K562 (cell line): Measurements from ENCODE around the gene ARHGAP8. TPM values are rescaled to one million over a fixed set of nuclear protein-coding genes. Genes with fewer than 3 reads are reported as not detected.

Source experiments
- ATAC-seq: fragments of 200-7000 bp; cut with Tn5 transposase; 3 replicates; pipeline ENCODE4 v1.9.1; 2020; ENCODE audit warnings: moderate library complexity
- BruUV-seq: library from RNA; stranded (reverse); fragments of 400-500 nt; replicated peaks from 2 replicates; lab custom pipeline; 2021; lab: Mats Ljungman, UMichigan
- CTCF ChIA-PET: fragments of 300-600 bp; formaldehyde crosslinking; extraction: SDS; loops from one replicate; lab custom pipeline; 2021; ENCODE audit warnings: low intra/inter-chr PET ratio; lab: Yijun Ruan, JAX
- POLR2A ChIA-PET: fragments of 300-600, 350-650 bp; sonication (Branson Sonifier 250); formaldehyde crosslinking; extraction: SDS; loops from one replicate; lab custom pipeline; 2021; ENCODE audit warnings: antibody characterized with exemption, inconsistent platforms; lab: Yijun Ruan, JAX
- DNase-seq, 4 experiments: peaks; one replicate each; pipeline versions ENCODE4 v3.0.0 to v3.0.0-alpha.2; 2011 to 2018; ENCODE audit warnings: low spot score in 3 of 4, mixed read lengths in 3 of 4; ENCODE audit errors: extremely low read depth in 1 of 4
- FAIRE-seq: peaks from 2 replicates; lab custom pipeline; 2011; peaks lifted over from hg19 to GRCh38; lab: Jason Lieb, UNC
- H2AFZ ChIP-seq: 2 replicates; pipeline ENCODE4 v1.6.0; 2011; ENCODE audit warnings: low read depth, low read length, control low read depth, inconsistent platforms
- H3K27ac ChIP-seq: fragments of 200-600 bp; 3 replicates; pipeline ENCODE4 v1.8.0; 2011; ENCODE audit warnings: low read depth, mild to moderate bottlenecking, control low read depth, inconsistent platforms, low read length, moderate library complexity, mixed read lengths; ENCODE audit errors: extremely low read depth
- H3K27me3 ChIP-seq, 2 experiments: fragments of 300-600 bp in 1 of 2; 2 replicates in 1 of 2; 3 replicates in 1 of 2; pipeline versions ENCODE4 v1.6.0 to v1.8.0; 2011; ENCODE audit warnings: inconsistent platforms in 2 of 2, low read length in 2 of 2, mild to moderate bottlenecking in 1 of 2, mixed read lengths in 1 of 2, moderate library complexity in 1 of 2; ENCODE audit not compliant: control insufficient read depth in 2 of 2, insufficient read depth in 2 of 2
- H3K36me3 ChIP-seq: fragments of 300-600 bp; 3 replicates; pipeline ENCODE4 v1.8.0; 2011; ENCODE audit warnings: mild to moderate bottlenecking, low read length, inconsistent platforms; ENCODE audit not compliant: control insufficient read depth, insufficient read depth
- H3K4me1 ChIP-seq, 2 experiments: fragments of 200-600 bp in 1 of 2; replicated peaks in 1 of 2; 2 replicates in 1 of 2; 3 replicates in 1 of 2; pipeline versions ENCODE4 v1.5.1 to v1.8.0; 2011; ENCODE audit warnings: inconsistent platforms in 2 of 2, low read length in 2 of 2, mild to moderate bottlenecking in 1 of 2, mixed read lengths in 1 of 2, moderate library complexity in 1 of 2; ENCODE audit not compliant: control insufficient read depth in 2 of 2, insufficient read depth in 2 of 2
- H3K4me2 ChIP-seq: 2 replicates; pipeline ENCODE4 v1.6.1; 2011; ENCODE audit warnings: low read length, control low read depth, inconsistent platforms, mixed read lengths; ENCODE audit not compliant: insufficient read depth
- H3K4me3 ChIP-seq: fragments of 200-600 bp; sonication (generic), shearing (Covaris generic); 2 replicates; pipeline ENCODE4 v1.5.1; 2016; ENCODE audit warnings: control low read depth, inconsistent platforms
- H3K79me2 ChIP-seq: fragments of 200-600 bp; 3 replicates; pipeline ENCODE4 v1.8.0; 2011; ENCODE audit warnings: low read length, inconsistent platforms; ENCODE audit not compliant: control insufficient read depth, insufficient read depth
- H3K9ac ChIP-seq, 2 experiments: 2 replicates each; pipeline versions ENCODE4 v1.6.0 to v1.6.1; 2011; ENCODE audit warnings: low read depth in 2 of 2, low read length in 2 of 2, control low read depth in 1 of 2, inconsistent platforms in 1 of 2, mild to moderate bottlenecking in 1 of 2, mixed read lengths in 1 of 2; ENCODE audit not compliant: insufficient read depth in 1 of 2
- H3K9me1 ChIP-seq: one replicate; pipeline ENCODE4 v1.6.0; 2011; ENCODE audit warnings: inconsistent platforms, mild to moderate bottlenecking, low read length, moderate library complexity; ENCODE audit not compliant: control insufficient read depth, insufficient read depth
- H3K9me3 ChIP-seq: replicated peaks from 2 replicates; pipeline ENCODE4 v1.5.1; 2011; ENCODE audit warnings: low read depth, low read length, inconsistent platforms; ENCODE audit not compliant: control insufficient read depth, insufficient read depth
- H4K20me1 ChIP-seq: replicated peaks from 2 replicates; pipeline ENCODE4 v1.6.1; 2011; ENCODE audit warnings: low read length, inconsistent platforms, mixed read lengths; ENCODE audit not compliant: control insufficient read depth, insufficient read depth
- CBX3 ChIP-seq, 2 experiments: IDR thresholded peaks; 1 replicate in 1 of 2; 2 replicates in 1 of 2; pipeline ENCODE4 v1.6.1; 2012; ENCODE audit warnings: inconsistent platforms in 2 of 2, low read length in 2 of 2, borderline replicate concordance in 1 of 2, control low read depth in 1 of 2
- DACH1 ChIP-seq: fragments of 450-650 bp; IDR thresholded peaks from 2 replicates; pipeline ENCODE4 v1.6.1; 2018; ENCODE audit not compliant: partially characterized antibody
- DPF2 ChIP-seq: fragments of 450-650 bp; IDR thresholded peaks from 2 replicates; pipeline ENCODE4 v1.6.1; 2016
- ELF1 ChIP-seq: fragments of 200-800 bp; sonication (Bioruptor generic); IDR thresholded peaks from 2 replicates; pipeline ENCODE4 v1.6.1; 2016; ENCODE audit warnings: missing genetic modification characterization, missing compliant biosample characterization
- GATAD2B ChIP-seq: fragments of 450-650 bp; IDR thresholded peaks from 2 replicates; pipeline ENCODE4 v1.6.1; 2017; ENCODE audit warnings: mild to moderate bottlenecking, borderline replicate concordance
- HIVEP1 ChIP-seq: fragments of 250-450 bp; sonication (Bioruptor Pico); IDR thresholded peaks from 2 replicates; pipeline ENCODE4 v1.4.0; 2020; ENCODE audit warnings: mild to moderate bottlenecking
- POLR2B ChIP-seq: fragments of 450-650 bp; IDR thresholded peaks from 2 replicates; pipeline ENCODE4 v1.6.1; 2018; ENCODE audit warnings: low read depth; ENCODE audit not compliant: partially characterized antibody
- TRIM28 ChIP-seq: fragments of 450-650 bp; IDR thresholded peaks from 2 replicates; pipeline ENCODE4 v1.6.1; 2017
- ZC3H4 ChIP-seq: sonication (generic); formaldehyde crosslinking; IDR thresholded peaks from 2 replicates; pipeline ENCODE4 v1.9.0; 2021; ENCODE audit warnings: missing genetic modification reagents, borderline replicate concordance
- ZNF431 ChIP-seq: sonication (generic); formaldehyde crosslinking; IDR thresholded peaks from 2 replicates; pipeline ENCODE4 v1.8.0; 2022; ENCODE audit warnings: mild to moderate bottlenecking, missing genetic modification reagents
- ZNF561 ChIP-seq: fragments of 450-650 bp; formaldehyde crosslinking; conservative IDR thresholded peaks from 2 replicates; pipeline ENCODE4 v1.4.0; 2020; ENCODE audit warnings: mild to moderate bottlenecking, moderate library complexity
- whole genome bisulfite sequencing: fragments of 100-300 bp; shearing (Covaris generic); methylation state at CpG from one replicate; pipeline ENCODE4 v1.1.6; 2016; ENCODE audit warnings: low coverage, mixed read lengths; ENCODE audit not compliant: insufficient coverage; ENCODE audit errors: missing lambda C conversion rate; 5-methylcytosine and 5-hydroxymethylcytosine counted together
- in situ Hi-C: fragments of 300-500 bp; cut with MboI; formaldehyde crosslinking; loops from 4 replicates; pipeline ENCODE4 v1.15.0; 2018; ENCODE audit warnings: inconsistent platforms, mixed read lengths
- intact Hi-C: fragments of 100-400 bp; cut with micrococcal nuclease; formaldehyde crosslinking; loops from 2 replicates; pipeline ENCODE4 v1.14.2; 2022
- polyA plus RNA-seq, 8 experiments: library from polyadenylated mRNA; depleted of rRNA in 4 of 8; stranded (reverse) in 5 of 8; unstranded in 3 of 8; fragments of >200 nt; fragmentation: Nextera tagmentation in 2 of 8; fragmentation: Illumina TruSeq in 1 of 8; extraction: Ambion mirVana in 2 of 8; extraction: Trizol in 1 of 8; gene quantifications; 2 replicates each; pipeline versions ENCODE4 v1.2.1 to v1.2.3, GENCODE V29; 2011 to 2014; ENCODE audit warnings: inconsistent platforms in 1 of 8, missing spikeins in 1 of 8
- total RNA-seq, 7 experiments: library from RNA; depleted of rRNA in 6 of 7; stranded (reverse); fragments of >200 nt in 6 of 7; fragmentation: Illumina TruSeq in 2 of 7; extraction: Trizol in 2 of 7; gene quantifications; 2 replicates each; pipeline versions ENCODE4 v1.2.1 to v1.2.3, GENCODE V29; 2011 to 2021; ENCODE audit warnings: low replicate concordance in 1 of 7
- TF ChIP-seq, protein P1 (sequence below), 3 experiments: fragments of 200-800 bp in 1 of 3; fragments of 250-450 bp in 1 of 3; fragments of 450-650 bp in 1 of 3; sonication (Bioruptor Pico) in 1 of 3; sonication (Bioruptor generic) in 1 of 3; formaldehyde crosslinking in 1 of 3; IDR thresholded peaks; 2 replicates each; pipeline versions ENCODE4 v1.6.1 to v1.8.0; 2016 to 2022; ENCODE audit warnings: mild to moderate bottlenecking in 2 of 3, missing genetic modification characterization in 2 of 3, missing compliant biosample characterization in 1 of 3, moderate library complexity in 1 of 3
- TF ChIP-seq, protein P2 (sequence below): fragments of 250-450 bp; sonication (Bioruptor Pico); IDR thresholded peaks from 2 replicates; pipeline ENCODE4 v1.4.0; 2020; ENCODE audit warnings: mild to moderate bottlenecking, moderate library complexity

The ARHGAP8 gene
- total and polyA plus RNA-seq, 9 of the 15 experiments (the other 6 are each of a cell fraction or from before 2014, with no cell fraction given), result 0.15 to 2.2 (median 0.62) TPM

DNA sequence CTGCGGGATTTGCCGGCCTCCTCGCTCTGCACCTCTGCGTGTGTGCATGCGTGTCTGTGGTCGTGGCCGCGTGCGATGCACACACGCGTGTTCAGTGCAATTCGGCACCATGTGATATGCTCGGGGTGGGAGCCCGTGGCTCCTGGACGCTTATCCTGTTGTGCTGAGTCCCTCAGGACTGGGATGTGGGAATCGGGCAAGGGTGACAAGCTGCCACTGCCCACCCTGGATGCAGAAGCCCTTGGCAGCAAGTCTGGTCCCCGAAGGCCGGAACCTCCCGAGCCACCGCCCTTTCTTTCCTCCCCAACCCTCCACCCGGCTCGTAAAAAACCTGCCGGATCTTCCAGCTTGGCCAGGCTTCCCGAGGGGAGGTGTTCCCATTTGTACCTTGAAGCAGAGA lies 129.2 kb downstream of the ARHGAP8 start:
- no peak overlapping the region for H3K4me2 ChIP-seq
- H2AFZ ChIP-seq, result no peak overlapping the region
- H3K79me2 ChIP-seq, result no peaks in the 10 kb centered on the region
- no peak overlapping the region for H3K9ac ChIP-seq
- peaks cover 10 to 33% of the 10 kb centered on the region in 2 experiments; a peak in 4 of 5 replicates for H3K27me3 ChIP-seq
- 3% methylated on average over 20 of the region's 24 CpGs for WGBS
- FAIRE-seq (no peak), DNase-seq (no peak)
- H3K27ac ChIP-seq, result no peak overlapping the region
- BruUV-seq, result no TSS peak
- TF ChIP-seq HIVEP1 (CRISPR knock-in tag) (no peak), ZNF561 (CRISPR knock-in tag) (no peak), GATAD2B (no peak), TRIM28 (no peak), ELF1 (tag) (no peak), POLR2B (no peak), ZNF431 (CRISPR knock-in tag) (no peak), ZC3H4 (CRISPR knock-in tag) (no peak), CBX3 (IDR thresholded peaks at IDR 0.05; ENCODE audit: borderline replicate concordance in 1 of 2, low read length in 2 of 2) (no peak), DACH1 (no peak), DPF2 (no peak)
- TF ChIP-seq, protein P1, sequence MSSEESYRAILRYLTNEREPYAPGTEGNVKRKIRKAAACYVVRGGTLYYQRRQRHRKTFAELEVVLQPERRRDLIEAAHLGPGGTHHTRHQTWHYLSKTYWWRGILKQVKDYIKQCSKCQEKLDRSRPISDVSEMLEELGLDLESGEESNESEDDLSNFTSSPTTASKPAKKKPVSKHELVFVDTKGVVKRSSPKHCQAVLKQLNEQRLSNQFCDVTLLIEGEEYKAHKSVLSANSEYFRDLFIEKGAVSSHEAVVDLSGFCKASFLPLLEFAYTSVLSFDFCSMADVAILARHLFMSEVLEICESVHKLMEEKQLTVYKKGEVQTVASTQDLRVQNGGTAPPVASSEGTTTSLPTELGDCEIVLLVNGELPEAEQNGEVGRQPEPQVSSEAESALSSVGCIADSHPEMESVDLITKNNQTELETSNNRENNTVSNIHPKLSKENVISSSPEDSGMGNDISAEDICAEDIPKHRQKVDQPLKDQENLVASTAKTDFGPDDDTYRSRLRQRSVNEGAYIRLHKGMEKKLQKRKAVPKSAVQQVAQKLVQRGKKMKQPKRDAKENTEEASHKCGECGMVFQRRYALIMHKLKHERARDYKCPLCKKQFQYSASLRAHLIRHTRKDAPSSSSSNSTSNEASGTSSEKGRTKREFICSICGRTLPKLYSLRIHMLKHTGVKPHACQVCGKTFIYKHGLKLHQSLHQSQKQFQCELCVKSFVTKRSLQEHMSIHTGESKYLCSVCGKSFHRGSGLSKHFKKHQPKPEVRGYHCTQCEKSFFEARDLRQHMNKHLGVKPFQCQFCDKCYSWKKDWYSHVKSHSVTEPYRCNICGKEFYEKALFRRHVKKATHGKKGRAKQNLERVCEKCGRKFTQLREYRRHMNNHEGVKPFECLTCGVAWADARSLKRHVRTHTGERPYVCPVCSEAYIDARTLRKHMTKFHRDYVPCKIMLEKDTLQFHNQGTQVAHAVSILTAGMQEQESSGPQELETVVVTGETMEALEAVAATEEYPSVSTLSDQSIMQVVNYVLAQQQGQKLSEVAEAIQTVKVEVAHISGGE (CRISPR knock-in tag; IDR thresholded peaks at IDR 0.05), result no peak
- TF ChIP-seq, protein P2, sequence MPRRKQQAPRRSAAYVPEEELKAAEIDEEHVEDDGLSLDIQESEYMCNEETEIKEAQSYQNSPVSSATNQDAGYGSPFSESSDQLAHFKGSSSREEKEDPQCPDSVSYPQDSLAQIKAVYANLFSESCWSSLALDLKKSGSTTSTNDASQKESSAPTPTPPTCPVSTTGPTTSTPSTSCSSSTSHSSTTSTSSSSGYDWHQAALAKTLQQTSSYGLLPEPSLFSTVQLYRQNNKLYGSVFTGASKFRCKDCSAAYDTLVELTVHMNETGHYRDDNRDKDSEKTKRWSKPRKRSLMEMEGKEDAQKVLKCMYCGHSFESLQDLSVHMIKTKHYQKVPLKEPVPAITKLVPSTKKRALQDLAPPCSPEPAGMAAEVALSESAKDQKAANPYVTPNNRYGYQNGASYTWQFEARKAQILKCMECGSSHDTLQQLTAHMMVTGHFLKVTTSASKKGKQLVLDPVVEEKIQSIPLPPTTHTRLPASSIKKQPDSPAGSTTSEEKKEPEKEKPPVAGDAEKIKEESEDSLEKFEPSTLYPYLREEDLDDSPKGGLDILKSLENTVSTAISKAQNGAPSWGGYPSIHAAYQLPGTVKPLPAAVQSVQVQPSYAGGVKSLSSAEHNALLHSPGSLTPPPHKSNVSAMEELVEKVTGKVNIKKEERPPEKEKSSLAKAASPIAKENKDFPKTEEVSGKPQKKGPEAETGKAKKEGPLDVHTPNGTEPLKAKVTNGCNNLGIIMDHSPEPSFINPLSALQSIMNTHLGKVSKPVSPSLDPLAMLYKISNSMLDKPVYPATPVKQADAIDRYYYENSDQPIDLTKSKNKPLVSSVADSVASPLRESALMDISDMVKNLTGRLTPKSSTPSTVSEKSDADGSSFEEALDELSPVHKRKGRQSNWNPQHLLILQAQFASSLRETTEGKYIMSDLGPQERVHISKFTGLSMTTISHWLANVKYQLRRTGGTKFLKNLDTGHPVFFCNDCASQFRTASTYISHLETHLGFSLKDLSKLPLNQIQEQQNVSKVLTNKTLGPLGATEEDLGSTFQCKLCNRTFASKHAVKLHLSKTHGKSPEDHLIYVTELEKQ (CRISPR knock-in tag), result no peak
- TF ChIP-seq, all 486 proteins: peak for 0
- no peaks in the 10 kb centered on the region for H3K9me3 ChIP-seq
- CTCF ChIA-PET, result no interaction called here
- H3K9me1 ChIP-seq, result no peaks in the 10 kb centered on the region
- ATAC-seq, result no peak
- in situ Hi-C loops, result no loop called here
- no peaks in the 10 kb centered on the region for H3K36me3 ChIP-seq
- H3K4me3 ChIP-seq, result no peak overlapping the region
- H3K4me1 ChIP-seq, result no peaks in the 10 kb centered on the region
- H4K20me1 ChIP-seq, result no peaks in the 10 kb centered on the region
- intact Hi-C loops, result no loop called here
- POLR2A ChIA-PET, result no interaction called here
